SIG-M5 (cell line): ENCODE data around the gene CNOT9.
A peak's percentile ranks its signal among the peaks of the same experiment; 100 is the strongest.
"Not testable (repeated sequence)": the region's sequence is repeated elsewhere in the genome, so short reads cannot be mapped to it uniquely, and the experiment has no call there.

ENCODE experiments used
- DNase-seq: peaks from one replicate; lab custom pipeline; 2025; lab: John Stamatoyannopoulos, UW

The CNOT9 gene, protein sequence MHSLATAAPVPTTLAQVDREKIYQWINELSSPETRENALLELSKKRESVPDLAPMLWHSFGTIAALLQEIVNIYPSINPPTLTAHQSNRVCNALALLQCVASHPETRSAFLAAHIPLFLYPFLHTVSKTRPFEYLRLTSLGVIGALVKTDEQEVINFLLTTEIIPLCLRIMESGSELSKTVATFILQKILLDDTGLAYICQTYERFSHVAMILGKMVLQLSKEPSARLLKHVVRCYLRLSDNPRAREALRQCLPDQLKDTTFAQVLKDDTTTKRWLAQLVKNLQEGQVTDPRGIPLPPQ

DNA sequence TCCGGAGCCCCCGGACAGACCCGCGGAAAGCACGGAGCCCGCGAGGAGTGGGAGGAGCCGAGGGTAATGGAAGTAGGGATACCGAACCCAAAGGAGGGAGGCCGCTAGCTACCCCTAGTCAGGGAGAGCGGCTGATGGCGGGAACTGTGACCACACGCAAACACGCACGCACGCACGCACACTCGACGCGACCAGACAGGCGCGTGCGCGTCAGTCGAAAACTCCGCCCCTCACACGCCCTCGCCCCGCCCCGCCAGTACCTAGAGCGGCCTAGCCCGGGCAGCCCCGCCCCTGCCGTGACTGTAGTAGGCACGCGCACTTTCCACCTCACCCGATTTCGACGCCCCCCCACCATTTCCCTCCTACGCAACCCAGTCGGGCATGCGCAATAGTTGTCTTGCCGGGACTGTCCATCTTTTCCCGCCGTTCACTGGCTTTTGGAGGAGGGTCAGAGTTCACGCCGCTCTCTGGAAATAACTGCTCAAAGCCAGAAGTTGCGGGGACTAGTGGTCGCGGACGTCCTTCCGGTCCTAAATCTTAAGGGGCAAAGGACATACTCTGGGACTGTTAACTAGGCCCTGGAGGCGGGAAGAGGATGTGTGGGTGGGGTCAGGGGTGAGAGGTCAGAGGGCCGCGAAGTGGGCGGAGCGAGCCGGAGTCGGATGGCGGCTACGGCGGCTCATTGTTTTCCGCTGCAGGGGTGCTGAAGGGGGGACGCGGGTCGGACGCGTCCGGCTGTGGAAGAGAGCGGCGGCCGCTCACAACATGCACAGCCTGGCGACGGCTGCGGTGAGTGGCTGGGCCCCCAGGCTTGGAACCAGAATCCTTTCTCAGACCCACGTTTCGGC, at the start of gene CNOT9, which contains the start of gene USP37:
CNOT9 (plus strand) TSS at position 650 of the 848 bp plus-strand sequence; CDS start at position 766, 116 bp downstream.
USP37 (minus strand) TSS at position 162 of the 848 bp plus-strand sequence. CDS start 9,698 bp downstream, outside the sequence.
- peak; percentile 91 for DNase-seq

DNA sequence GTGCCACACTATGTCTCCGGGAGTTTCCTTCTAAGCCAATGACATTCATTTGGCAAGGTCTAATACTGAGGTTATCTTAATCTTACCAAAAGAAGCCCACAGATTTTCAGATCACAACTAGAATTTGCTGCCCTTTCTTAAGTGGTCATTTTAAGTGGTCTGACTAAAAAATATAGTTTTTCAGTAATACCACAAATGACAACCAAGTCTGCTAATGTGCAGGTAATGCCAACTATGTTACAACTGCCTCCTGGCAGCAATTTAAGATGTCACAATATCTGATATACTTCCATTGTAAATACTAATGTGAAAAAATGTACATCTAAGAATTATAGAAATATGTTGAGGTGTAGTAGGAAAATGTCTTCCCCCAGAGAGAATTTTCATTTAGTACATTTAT, 49.8 kb upstream of the CNOT9 start:
- no peak for DNase-seq

DNA sequence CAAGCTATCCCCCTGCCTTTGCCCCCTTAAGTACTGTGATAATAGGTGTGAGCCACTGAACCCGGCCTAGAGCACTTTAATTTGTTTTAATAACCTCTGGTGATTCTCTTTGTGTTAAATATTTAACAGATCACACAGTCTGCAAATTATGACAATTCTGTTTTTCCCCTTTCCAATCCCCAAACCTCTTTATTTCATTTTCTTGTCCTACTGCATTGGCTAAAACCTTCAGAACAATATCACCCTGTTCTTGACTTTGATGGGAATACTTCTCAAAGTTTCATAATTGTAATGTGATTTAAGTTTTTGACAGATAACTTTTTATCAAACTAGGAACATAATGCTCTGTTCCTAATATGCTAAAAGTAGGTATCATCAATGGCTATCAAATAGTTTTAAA, 45.0 kb upstream of the CNOT9 start:
- no peak for DNase-seq

DNA sequence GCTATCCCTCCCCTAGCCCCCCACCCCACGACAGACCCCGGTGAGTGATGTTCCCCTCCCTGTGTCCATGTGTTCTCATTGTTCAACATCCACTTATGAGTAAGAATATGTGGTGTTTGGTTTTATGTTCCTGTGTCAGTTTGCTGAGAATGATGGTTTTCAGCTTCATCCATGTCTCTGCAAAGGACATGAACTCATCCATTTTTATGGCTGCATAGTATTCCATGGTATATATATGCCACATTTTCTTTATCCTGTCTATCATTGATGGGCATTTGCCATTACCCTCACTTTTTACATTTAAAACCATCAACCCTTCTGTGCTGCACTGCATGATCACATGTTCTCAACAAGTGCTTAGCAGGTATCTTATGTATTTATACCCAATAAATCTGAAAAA, 40.2 kb upstream of the CNOT9 start:
- DNase-seq, result not testable (repeated sequence)

DNA sequence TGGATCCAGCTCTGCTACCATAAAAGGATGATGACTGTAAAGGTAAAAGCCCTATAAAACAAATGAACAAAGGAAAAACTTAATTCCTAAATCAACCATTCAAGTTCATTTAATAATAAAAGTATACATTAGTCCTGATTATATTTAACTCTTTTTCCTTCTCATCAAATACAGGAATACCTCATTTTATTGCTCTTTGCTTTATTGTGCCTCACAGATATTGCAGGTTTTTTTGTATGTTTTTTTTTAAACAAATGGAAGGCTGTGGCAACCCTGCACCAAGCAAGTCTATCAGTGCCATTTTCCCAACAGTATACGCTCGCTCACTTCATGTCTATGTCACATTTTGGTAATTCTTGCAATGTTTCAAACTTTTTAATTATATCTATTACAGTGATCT, 38.6 kb upstream of the CNOT9 start:
- DNase-seq, result no peak

DNA sequence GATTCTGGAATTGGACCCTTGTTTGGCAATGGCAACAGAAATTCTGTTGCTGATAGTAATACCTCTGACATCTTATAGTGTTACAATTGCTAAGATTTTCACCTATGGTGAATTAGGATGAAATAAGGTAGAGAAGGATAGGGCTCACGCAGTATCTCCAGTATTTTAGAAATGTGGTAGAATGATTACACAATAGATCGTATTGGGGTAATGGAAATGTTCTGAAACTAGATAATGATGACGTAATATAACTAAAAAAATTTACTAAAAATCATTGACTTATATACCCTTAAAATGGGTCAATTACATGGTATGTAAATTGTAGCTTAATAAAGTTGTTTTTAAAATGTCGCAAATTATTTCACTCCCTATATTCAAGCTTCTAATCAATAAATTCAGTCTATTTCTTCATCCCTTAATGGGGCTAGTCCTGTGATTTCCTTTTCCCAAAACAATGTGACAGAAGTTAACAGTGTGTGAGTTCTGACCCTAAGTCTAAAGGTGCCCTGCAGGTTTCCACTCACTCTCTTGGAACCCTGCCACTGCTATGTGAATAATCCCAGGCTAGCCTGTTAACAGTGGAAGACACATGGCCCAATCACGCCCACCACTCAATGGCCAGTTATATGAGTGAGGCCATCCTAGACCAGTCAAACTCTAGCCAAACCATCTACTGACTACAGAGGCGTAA, 31.7 kb upstream of the CNOT9 start:
- no peak for DNase-seq

DNA sequence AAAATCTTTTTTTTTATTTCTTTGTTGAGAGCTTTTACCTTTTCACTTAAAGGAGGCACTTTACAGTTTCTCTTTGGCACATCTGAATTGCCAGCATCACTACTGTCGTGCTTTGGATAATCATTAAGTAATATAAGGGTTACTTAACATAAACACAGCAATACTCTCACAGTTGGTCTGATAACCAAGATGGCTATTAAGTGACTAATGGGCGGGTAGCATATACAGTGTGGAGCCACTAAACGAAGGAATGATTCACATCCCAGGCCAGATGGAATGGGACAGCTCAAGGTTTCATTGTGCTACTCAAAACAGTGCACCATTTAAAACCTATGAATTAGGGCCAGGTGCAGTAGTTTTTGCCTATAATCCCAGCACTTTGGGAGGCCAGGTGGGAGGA, 28.6 kb upstream of the CNOT9 start:
- no peak for DNase-seq

DNA sequence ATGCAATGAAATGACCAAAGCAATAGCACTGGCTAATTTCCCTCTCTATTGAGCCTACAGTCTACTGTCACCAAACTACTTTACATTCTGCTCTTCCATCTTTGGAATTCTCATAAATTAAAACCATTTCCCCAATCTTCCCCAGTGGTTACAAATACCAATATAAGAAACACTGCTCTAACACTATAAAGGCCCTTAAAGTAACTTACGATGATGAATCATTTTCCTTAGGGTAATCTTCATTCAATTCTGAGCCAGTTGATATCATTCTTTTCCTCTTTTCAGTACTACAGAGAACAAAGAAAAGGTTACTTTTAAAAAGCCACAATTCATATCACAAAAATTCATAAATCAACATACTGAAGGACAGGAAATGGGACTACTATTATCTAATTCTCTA, 22.6 kb upstream of the CNOT9 start:
- no peak for DNase-seq

DNA sequence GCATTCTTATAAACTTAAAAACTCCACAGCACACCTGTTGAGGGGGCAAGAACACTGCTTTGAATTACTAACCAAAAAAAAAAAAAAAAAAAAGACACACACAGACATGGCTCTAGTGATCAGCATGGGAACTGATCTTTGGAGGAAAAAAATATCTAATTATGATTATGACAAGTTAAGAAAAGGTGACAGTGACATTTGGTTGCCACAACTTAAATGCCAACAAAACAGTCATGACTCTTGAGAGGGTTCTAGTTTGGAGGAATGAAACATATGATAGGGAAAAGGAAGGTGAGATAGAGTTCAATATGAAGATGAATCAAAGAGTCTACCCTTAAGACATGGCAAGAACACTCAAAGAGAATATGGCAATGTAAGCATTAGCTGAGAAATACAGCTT, 21.1 kb upstream of the CNOT9 start:
- DNase-seq, result no peak

DNA sequence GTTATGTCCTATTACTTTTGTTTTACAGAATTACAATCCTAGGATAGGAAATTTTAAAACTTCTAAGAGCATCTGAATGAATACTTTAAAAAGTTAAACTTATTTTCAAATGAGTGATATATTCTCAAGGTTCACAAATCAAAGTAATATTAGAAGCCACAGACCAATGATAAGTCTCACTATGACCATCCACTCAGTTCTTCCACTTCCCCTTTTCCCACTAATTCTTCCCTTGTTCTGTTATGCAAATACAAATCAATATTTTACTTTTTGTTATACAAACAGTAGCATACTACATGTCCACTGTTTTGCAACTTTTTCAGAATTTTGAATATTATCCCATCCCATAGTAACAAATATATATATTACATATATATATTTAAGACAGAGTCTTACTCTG, 20.7 kb upstream of the CNOT9 start:
- no peak for DNase-seq

DNA sequence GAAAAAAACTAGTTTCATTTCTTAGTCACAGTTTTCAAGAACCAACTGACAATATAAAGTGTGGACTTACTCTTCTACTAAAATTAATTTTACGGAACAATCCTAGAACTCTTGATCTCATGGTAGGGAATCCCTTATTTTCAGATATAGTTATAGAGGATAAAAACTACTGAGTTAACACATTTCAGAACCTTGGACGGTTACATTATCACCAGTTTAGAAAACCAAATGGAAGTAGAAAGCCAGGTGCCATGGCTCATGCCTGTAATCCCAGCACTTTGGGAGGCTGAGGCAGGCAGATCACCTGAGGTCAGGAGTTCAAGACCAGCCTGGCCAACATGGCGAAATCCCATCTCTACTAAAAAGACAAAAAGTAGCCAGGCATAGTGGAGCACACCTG, 14.4 kb upstream of the CNOT9 start:
- DNase-seq, result not testable (repeated sequence)

DNA sequence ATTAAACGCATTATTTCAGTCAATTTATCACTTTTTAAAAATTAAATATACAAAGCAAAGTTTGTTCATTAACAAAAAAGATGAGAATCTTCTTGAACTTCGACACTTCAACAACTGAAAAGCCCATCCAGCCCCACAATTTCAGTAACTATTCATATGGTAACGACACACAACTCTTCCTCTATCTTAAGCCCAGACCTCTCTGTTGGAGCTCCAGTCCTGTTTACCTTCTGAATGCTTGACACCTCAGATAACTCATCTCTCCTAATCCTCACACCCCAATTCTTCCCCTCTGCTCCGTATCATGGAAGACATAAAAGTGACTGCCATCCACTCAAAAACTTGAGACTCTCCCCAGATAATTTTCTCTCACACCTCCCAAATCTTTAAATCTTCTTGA, 13.1 kb upstream of the CNOT9 start:
- no peak for DNase-seq

DNA sequence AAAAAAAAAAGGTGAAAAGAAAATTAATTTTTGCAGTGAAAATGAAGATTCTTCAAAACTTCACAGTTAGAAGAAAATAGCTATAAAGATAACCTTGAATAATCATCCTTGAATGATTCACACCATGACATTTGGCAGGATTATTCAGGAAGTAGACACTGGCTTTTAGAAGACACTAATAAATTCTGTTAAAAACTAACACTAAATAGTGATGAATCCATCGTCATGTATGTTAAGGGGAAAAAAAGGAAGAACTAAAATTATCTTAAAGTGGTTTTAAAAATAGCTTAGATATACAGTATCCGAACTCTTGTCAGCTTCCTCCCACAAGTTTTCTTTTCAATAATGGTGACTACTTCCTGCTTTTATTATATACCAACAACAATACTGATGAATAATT, 10.7 kb upstream of the CNOT9 start:
- DNase-seq, result no peak

DNA sequence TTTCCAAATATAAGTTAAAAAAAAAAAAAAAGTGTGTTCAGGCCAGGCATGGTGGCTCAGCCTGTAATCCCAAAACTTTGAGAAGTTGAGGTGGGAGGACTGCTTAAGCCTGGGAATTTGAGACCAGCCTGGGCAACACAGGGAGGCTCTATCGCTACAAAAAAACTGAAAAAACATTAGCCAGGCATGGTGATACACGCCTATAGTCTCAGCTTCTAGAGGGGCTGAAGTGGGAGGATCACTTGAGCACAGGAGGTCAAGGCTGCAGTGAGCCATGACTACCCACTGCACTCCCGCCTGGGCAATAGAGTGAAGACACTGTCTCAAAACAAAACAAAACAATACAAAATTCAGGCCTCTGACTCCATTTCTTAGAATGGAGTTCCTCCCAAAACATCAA, 9.7 kb upstream of the CNOT9 start:
- no peak for DNase-seq

DNA sequence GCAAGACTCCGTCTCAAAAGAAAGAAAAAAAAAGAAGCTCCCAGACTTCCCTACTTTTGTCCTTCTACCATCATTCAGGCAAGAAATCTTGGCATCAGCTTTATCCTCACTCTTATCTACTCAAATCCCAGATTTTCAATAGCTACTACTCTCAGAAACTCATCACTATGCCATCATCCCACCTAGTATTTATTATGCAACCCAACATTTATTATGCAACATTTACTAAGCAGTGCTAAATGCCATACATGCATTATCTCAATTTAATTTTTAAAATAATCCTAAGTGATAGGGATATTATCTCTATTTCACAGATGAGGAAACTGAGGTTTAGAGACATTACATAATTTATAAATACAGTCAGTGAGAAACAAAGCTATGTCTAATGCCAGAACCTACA, 4.6 kb upstream of the CNOT9 start:
- no peak for DNase-seq

DNA sequence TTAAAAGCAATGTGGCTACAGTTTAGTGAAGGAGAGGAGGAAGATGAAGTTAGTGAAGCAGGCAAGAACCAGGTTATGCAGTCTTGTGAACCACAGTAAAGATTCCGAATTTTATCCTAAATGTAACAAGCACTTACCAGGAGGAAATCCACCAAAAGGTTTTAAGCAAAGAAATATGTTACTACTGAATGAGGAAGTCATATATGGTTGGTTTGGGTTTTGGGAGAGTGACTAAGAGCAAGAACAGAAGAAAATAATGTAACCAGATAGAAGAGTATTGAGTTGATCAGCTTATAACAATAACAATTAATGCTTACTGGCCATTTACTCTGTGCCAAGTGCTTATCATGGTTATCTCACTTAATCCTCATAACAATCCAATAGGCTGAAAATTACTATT, 2.3 kb upstream of the CNOT9 start:
- DNase-seq, result no peak

DNA sequence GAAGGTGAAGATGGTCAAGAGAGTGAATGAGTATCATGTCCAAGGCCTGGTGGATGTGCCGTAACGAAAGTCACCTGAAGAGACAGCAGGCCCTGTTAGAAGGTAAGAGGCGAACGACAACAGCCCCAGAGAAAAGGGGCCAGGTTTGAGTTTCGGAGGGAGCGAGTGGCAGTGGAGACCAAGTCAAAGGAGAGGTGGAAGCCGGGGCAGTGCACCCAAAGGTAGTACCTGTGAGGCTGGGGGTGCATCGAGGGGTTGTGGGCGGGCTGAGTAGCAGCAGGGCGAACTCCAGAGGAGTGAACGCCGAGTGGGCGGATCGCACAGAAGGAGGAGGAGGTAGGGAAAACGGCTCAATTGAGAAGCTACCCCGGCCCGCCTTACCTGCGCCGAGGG, 846 bp upstream of the CNOT9 start:
- no peak for DNase-seq

DNA sequence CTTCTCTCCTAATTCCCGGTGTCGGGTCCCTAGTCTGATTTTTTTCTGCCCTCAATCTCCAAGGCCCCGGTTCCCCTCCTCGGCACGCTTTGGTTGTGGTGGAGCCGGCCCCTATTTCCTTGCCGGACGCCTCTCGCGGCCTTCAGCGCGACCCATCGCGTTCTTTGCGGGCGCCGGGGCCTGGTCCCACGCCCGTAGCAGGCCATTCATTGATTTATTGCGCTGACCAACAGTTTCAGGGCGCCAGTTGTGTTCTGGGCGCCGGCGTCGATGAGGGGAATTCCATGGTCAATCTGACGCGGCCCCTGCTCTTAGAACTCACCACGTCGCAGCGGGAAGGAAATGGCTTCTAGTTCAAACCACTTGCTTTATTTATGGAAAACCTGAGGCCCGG, 396 bp downstream of the CNOT9 start:
- no peak for DNase-seq

DNA sequence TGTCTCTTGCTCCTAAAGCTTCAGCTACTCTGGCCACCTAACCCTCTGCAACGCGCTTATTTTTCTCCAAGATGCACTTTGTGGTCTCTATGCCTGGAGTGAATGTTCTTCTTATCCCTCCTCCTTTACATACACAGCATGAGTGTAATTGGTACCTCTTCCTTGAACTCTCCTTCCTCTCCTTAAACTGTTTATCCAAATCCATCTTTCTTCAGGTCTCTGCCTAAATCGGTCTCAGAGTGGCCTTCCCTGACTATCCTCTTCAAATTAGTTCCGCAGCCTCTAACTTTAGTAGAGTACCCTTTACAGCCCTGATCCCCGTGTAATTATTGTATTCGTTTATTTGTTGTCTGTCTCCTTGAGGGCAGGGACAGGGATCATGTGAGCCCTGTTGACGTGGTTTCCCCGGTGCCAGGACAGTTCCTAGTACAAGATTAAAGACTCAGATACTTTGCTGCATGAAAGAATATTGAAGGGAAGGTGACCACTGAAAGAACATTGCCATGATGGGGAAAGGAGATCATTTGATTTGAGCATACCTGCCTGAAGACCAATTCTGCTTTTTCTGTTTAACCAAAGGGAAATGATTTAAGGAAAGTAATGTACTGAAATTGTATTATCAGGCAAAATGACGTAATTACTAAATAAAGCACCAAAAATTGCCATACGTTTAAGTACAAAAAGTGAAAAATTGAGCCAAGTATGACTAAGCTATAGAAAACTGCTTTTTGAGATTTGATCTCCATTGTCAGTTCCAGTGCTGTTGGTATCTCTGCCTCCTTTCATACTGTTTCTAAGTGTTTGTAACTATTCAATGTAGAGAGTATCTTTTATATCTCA, 1.2 kb downstream of the CNOT9 start:
- DNase-seq, result no peak

DNA sequence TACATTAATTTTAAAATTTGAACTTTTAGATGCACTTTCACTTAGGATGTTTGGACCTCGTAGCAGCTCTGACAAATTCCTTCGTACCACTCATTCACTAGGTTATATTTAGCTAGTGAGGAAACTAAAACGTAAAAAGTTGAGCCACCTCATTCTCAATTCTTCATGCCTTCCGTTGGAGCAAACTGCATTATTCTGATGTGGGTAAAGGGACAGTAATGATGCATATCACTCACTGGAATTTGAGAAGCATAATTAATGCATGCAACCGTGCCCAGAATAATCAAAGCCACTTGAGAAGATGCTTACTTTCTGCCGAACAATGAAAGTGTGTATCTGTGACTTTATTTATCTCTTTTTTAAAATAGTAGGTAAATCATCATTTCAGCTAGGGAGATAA, 2.2 kb downstream of the CNOT9 start:
- no peak for DNase-seq

DNA sequence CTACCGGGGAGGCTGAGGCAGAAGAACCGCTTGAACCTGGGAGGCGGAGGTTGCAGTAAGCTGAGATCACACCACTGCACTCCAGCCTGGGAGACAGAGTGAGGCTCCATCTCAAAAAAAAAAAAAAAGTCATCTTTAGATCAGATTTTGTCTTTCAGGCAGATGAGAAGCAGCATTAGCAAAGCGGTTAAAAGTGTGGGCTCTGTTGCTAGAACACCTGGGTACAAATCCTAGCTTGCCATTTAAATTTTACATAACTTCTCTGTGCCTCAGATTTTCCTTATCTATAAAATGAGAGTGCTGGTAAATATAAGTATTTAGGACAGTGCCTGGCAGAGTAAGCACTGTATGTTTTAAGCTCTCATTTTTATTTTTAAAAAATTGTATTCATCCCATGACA, 8.2 kb downstream of the CNOT9 start:
- DNase-seq, result no peak
